MCF 10A (cell line): ENCODE data around the gene PPP1CA. TPM values are rescaled to one million over a fixed set of nuclear protein-coding genes. Genes with fewer than 3 reads are reported as not detected.
A peak's percentile ranks its signal among the peaks of the same experiment; 100 is the strongest.

ENCODE experiments used
- BruUV-seq: library from RNA; stranded (reverse); fragments of 400-500 nt; replicated peaks from 2 replicates; lab custom pipeline; 2021; lab: Mats Ljungman, UMichigan
- CTCF ChIA-PET: fragments of 300-600 bp; sonication (Branson Sonifier 250); formaldehyde crosslinking; extraction: SDS; loops from one replicate; lab custom pipeline; 2021; ENCODE audit warnings: antibody characterized with exemption, inconsistent platforms; lab: Yijun Ruan, JAX
- POLR2A ChIA-PET: fragments of 300-600, 350-650 bp; sonication (Branson Sonifier 250); formaldehyde crosslinking; extraction: SDS; loops from one replicate; lab custom pipeline; 2020; ENCODE audit warnings: antibody characterized with exemption, inconsistent platforms; lab: Yijun Ruan, JAX
- DNase-seq: peaks from one replicate; pipeline ENCODE4 v3.0.0-alpha.2; 2018; ENCODE audit not compliant: unreplicated experiment
- H3K27ac Mint-ChIP-seq: one replicate; pipeline ENCODE4 v1.8.0; 2022; ENCODE audit warnings: mild to moderate bottlenecking, low read depth, mixed read lengths; ENCODE audit not compliant: unreplicated experiment
- H3K27me3 Mint-ChIP-seq: one replicate; pipeline ENCODE4 v1.8.0; 2022; ENCODE audit warnings: mixed read lengths; ENCODE audit not compliant: insufficient read depth, unreplicated experiment
- H3K36me3 Mint-ChIP-seq: one replicate; pipeline ENCODE4 v1.8.0; 2022; ENCODE audit warnings: mild to moderate bottlenecking, moderate library complexity, mixed read lengths; ENCODE audit not compliant: insufficient read depth, unreplicated experiment
- H3K4me1 Mint-ChIP-seq: one replicate; pipeline ENCODE4 v1.8.0; 2022; ENCODE audit warnings: mixed read lengths; ENCODE audit not compliant: insufficient read depth, unreplicated experiment
- H3K4me3 Mint-ChIP-seq: one replicate; pipeline ENCODE4 v1.8.0; 2022; ENCODE audit warnings: mild to moderate bottlenecking, moderate library complexity, mixed read lengths; ENCODE audit not compliant: unreplicated experiment
- H3K9me3 Mint-ChIP-seq: one replicate; pipeline ENCODE4 v1.8.0; 2022; ENCODE audit warnings: mixed read lengths; ENCODE audit not compliant: unreplicated experiment
- intact Hi-C: fragments of 100-400 bp; cut with micrococcal nuclease; formaldehyde crosslinking; loops from 2 replicates; pipeline ENCODE4 v1.14.1; 2022
- total RNA-seq: library from RNA; stranded (reverse); gene quantifications from 2 replicates; pipeline ENCODE4 v1.2.3, GENCODE V29; 2022
- TF ChIP-seq, protein P1 (sequence below): fragments of 200-600 bp; IDR thresholded peaks from one replicate; pipeline ENCODE4 v1.8.0; 2022; ENCODE audit warnings: antibody characterized with exemption, mild to moderate bottlenecking; ENCODE audit not compliant: unreplicated experiment

The PPP1CA gene
- total RNA-seq, 1 experiment from 2014 or later, result 143 TPM

DNA sequence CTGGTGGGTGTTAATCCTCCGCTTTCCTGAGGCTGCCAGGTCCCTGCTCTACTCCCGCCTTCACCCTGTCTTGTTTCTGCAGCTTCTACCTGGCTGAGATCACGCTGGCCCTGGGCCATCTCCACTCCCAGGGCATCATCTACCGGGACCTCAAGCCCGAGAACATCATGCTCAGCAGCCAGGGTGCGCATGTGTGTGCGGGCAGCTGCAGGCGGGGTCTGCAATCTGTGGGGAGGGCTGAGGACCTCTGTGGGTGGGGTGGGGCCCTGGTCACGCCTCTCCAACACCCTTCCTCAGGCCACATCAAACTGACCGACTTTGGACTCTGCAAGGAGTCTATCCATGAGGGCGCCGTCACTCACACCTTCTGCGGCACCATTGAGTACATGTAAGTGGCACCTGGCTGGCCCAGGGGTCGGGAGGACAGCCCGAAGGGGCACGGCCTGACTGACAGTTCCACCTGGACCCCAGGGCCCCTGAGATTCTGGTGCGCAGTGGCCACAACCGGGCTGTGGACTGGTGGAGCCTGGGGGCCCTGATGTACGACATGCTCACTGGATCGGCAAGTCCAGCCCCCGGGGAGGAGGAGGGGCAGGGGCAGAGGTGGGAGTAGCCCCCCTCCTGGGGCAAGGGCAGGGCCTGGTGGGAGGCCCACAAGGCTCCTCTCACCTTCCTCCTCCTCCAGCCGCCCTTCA lies 31.1 kb upstream of the PPP1CA start:
- no peaks in the 10 kb centered on the region for H3K27me3 Mint-ChIP-seq
- H3K9me3 Mint-ChIP-seq, result no peaks in the 10 kb centered on the region
- no peak for DNase-seq
- BruUV-seq, result no TSS peak
- no peak overlapping the region for H3K27ac Mint-ChIP-seq
- H3K36me3 Mint-ChIP-seq, result peaks cover 62% of the 10 kb centered on the region
- ChIA-PET POLR2A (interaction anchor here (0.6 to 1.7 kb wide), 3 partner anchors 12 to 32 kb away, joined by 3 to 4 read pairs (median 3); partner anchors contain the start of gene PPP1CA), CTCF (no interaction called here)
- no peaks in the 10 kb centered on the region for H3K4me1 Mint-ChIP-seq
- TF ChIP-seq, protein P1, sequence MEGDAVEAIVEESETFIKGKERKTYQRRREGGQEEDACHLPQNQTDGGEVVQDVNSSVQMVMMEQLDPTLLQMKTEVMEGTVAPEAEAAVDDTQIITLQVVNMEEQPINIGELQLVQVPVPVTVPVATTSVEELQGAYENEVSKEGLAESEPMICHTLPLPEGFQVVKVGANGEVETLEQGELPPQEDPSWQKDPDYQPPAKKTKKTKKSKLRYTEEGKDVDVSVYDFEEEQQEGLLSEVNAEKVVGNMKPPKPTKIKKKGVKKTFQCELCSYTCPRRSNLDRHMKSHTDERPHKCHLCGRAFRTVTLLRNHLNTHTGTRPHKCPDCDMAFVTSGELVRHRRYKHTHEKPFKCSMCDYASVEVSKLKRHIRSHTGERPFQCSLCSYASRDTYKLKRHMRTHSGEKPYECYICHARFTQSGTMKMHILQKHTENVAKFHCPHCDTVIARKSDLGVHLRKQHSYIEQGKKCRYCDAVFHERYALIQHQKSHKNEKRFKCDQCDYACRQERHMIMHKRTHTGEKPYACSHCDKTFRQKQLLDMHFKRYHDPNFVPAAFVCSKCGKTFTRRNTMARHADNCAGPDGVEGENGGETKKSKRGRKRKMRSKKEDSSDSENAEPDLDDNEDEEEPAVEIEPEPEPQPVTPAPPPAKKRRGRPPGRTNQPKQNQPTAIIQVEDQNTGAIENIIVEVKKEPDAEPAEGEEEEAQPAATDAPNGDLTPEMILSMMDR, result no peak
- intact Hi-C loops, result no loop called here
- no peak overlapping the region for H3K4me3 Mint-ChIP-seq

DNA sequence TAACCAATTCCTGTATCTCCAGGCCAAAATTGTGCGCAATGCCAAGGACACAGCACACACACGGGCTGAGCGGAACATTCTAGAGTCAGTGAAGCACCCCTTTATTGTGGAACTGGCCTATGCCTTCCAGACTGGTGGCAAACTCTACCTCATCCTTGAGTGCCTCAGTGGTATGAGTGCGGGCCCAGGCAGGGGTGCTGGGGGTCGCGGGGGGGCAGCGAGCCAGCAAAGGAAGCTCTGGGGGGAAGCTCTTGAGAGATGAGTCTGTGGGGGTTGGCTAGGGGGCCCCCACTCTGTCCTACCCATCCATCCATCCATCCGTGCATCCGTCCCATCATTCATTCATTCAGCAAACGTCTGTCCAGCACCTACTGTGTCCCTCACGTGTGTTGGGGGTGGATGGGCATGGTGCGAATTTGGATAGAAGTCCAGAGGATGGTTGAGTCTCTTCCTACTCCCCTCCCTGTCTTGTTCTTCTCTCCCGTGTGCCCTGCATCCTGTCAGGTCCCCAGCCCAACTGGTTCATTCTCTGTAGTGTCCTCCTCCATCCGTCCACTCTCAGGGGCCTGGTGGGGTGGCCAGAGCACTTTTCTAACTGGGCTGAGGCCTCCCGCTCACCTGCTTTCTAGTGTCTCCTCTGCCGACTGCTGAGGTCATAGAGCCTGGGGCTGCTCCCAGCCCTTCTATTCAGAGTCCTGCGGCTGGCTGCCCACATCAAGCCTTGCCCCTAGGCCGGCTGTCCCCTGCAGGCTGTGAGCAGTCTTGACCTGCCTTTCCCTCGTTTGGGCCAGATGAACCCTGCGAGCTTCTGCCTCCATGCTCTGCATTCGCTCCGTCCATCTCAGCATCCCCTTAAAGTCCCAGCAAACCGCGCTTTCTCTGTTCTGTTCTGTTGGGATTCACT lies 29.9 kb upstream of the PPP1CA start:
- BruUV-seq, result no TSS peak
- DNase-seq, result no peak
- no peaks in the 10 kb centered on the region for H3K4me1 Mint-ChIP-seq
- no peak overlapping the region for H3K27ac Mint-ChIP-seq
- no peaks in the 10 kb centered on the region for H3K27me3 Mint-ChIP-seq
- CTCF ChIA-PET, result interaction anchor here (0.6 kb wide), 1 partner anchor 30 kb away, joined by 3 read pairs; no protein-coding TSS in a partner anchor
- POLR2A ChIA-PET, result interaction anchor here (1.7 kb wide), 1 partner anchor 30 kb away, joined by 4 read pairs; the partner anchor contains the start of gene PPP1CA
- no peak overlapping the region for H3K4me3 Mint-ChIP-seq
- intact Hi-C loops, result no loop called here
- no peaks in the 10 kb centered on the region for H3K9me3 Mint-ChIP-seq
- TF ChIP-seq, protein P1, result no peak
- peaks cover 55% of the 10 kb centered on the region for H3K36me3 Mint-ChIP-seq

DNA sequence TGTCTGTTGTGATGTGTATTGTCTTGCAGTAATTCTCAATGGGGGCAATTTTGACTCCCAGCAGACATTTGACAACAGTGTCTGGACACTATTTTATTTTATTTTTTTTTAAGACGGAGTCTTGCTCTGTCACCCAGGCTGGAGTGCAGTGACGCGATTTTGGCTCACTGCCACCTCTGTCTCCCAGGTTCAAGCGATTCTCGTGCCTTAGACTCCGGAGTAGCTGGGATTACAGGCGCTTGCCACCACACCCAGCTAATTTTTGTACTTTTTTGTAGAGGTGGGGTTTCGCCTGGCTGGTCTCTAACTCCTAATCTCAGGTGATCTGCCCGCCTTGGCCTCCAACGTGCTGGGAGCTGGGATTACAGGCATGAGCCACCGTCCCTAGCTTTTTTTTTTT lies 28.1 kb upstream of the PPP1CA start:
- peaks cover 42% of the 10 kb centered on the region for H3K36me3 Mint-ChIP-seq
- POLR2A ChIA-PET, result interaction anchor here (0.6 to 2.9 kb wide), 8 partner anchors 9 to 99 kb away, joined by 3 to 32 read pairs (median 12); partner anchors contain the start of genes CORO1B and PPP1CA
- intact Hi-C loops, result no loop called here

More for the DNA sequence above, 28.1 kb upstream of the PPP1CA start:
- Mint-ChIP-seq H3K27ac (no peak overlapping the region), H3K4me1 (no peaks in the 10 kb centered on the region), H3K4me3 (peak overlapping the region; percentile 96), H3K27me3 (no peaks in the 10 kb centered on the region), H3K9me3 (no peaks in the 10 kb centered on the region)
- CTCF ChIA-PET, result interaction anchor here (0.9 to 2.1 kb wide), 2 partner anchors 16 to 29 kb away, joined by 5 to 7 read pairs; partner anchors contain the start of gene PPP1CA
- no peak for DNase-seq
- no TSS peak for BruUV-seq
- TF ChIP-seq, protein P1, result no peak
